GM23248 (cell line): Measurements from ENCODE around the gene PSMB5. TPM values are rescaled to one million over a fixed set of nuclear protein-coding genes. Genes with fewer than 3 reads are reported as not detected.

Source experiments
- DNase-seq: peaks from one replicate; pipeline ENCODE4 v3.0.0-alpha.2; 2015
- H2AFZ ChIP-seq: fragments of 200-600 bp; sonication (generic); 2 replicates; pipeline ENCODE4 v1.6.1; 2016; ENCODE audit warnings: antibody characterized with exemption
- H3F3A ChIP-seq: fragments of 200-600 bp; sonication (generic); 2 replicates; pipeline ENCODE4 v1.6.1; 2016; ENCODE audit warnings: mild to moderate bottlenecking, antibody characterized with exemption, mixed run types; ENCODE audit not compliant: insufficient read depth
- H3K27ac ChIP-seq: fragments of 200-600 bp; sonication (generic); 2 replicates; pipeline ENCODE4 v1.5.1; 2016; ENCODE audit warnings: mild to moderate bottlenecking
- H3K27me3 ChIP-seq: fragments of 200-600 bp; sonication (generic); replicated peaks from 2 replicates; pipeline ENCODE4 v1.6.1; 2016; ENCODE audit warnings: mild to moderate bottlenecking; ENCODE audit not compliant: insufficient read depth
- H3K36me3 ChIP-seq: fragments of 200-600 bp; sonication (generic); 2 replicates; pipeline ENCODE4 v1.6.1; 2016; ENCODE audit warnings: low read depth, mild to moderate bottlenecking
- H3K4me1 ChIP-seq: fragments of 200-600 bp; sonication (generic); 2 replicates; pipeline ENCODE4 v1.6.1; 2016; ENCODE audit warnings: mild to moderate bottlenecking; ENCODE audit not compliant: insufficient read depth
- H3K4me2 ChIP-seq: fragments of 200-600 bp; sonication (generic); one replicate; pipeline ENCODE4 v1.6.1; 2016; ENCODE audit warnings: mild to moderate bottlenecking; ENCODE audit not compliant: unreplicated experiment
- H3K4me3 ChIP-seq: fragments of 200-600 bp; sonication (generic); 2 replicates; pipeline ENCODE4 v1.5.1; 2016; ENCODE audit warnings: mild to moderate bottlenecking
- H3K79me2 ChIP-seq: fragments of 200-600 bp; sonication (generic); 2 replicates; pipeline ENCODE4 v1.6.1; 2016; ENCODE audit warnings: mild to moderate bottlenecking; ENCODE audit not compliant: insufficient read depth
- H3K9ac ChIP-seq: fragments of 200-600 bp; sonication (generic); 2 replicates; pipeline ENCODE4 v1.6.1; 2016; ENCODE audit warnings: mild to moderate bottlenecking
- H3K9me2 ChIP-seq: fragments of 200-600 bp; sonication (generic); 2 replicates; pipeline ENCODE4 v1.6.1; 2016; ENCODE audit warnings: mixed run types, mild to moderate bottlenecking, moderate library complexity; ENCODE audit not compliant: insufficient read depth
- H3K9me3 ChIP-seq: fragments of 200-600 bp; sonication (generic); one replicate; pipeline ENCODE4 v1.6.1; 2017; ENCODE audit warnings: low read depth
- H4K20me1 ChIP-seq: fragments of 200-600 bp; sonication (generic); 2 replicates; pipeline ENCODE4 v1.6.0; 2016; ENCODE audit not compliant: insufficient read depth
- EZH2 ChIP-seq: fragments of 200-600 bp; sonication (generic); IDR thresholded peaks from 2 replicates; pipeline ENCODE4 v1.6.1; 2018; ENCODE audit warnings: antibody characterized with exemption, mild to moderate bottlenecking; ENCODE audit not compliant: insufficient read depth, poor library complexity, severe bottlenecking
- EZH2phosphoT487 ChIP-seq: fragments of 200-600 bp; sonication (generic); IDR thresholded peaks from 2 replicates; pipeline ENCODE4 v1.6.1; 2018; ENCODE audit warnings: antibody characterized with exemption, moderate library complexity, mild to moderate bottlenecking, low read depth; ENCODE audit not compliant: insufficient read depth
- WGBS, 2 experiments: methylation state at CpG; one replicate each; pipeline ENCODE4 v1.1.6; 2015 to 2017; ENCODE audit warnings: low lambda C conversion rate in 2 of 2, low coverage in 1 of 2; ENCODE audit errors: missing lambda C conversion rate in 2 of 2; 5-methylcytosine and 5-hydroxymethylcytosine counted together
- in situ Hi-C: fragments of 300-500 bp; cut with MboI; formaldehyde crosslinking; loops from 2 replicates; pipeline ENCODE4 v1.15.0; 2020
- polyA plus RNA-seq: library from polyadenylated mRNA; unstranded; fragments of >200 nt; fragmentation: Nextera tagmentation; extraction: Ambion mirVana; gene quantifications from 2 replicates; pipeline ENCODE4 v1.2.1, GENCODE V29; 2016
- total RNA-seq: library from RNA; depleted of rRNA; stranded (reverse); fragments of >200 nt; shearing (Covaris generic); gene quantifications from 2 replicates; pipeline ENCODE4 v1.2.3, GENCODE V29; 2014

PSMB5 gene
- total and polyA plus RNA-seq, 2 experiments from 2014 or later, result 263 to 274 TPM

DNA sequence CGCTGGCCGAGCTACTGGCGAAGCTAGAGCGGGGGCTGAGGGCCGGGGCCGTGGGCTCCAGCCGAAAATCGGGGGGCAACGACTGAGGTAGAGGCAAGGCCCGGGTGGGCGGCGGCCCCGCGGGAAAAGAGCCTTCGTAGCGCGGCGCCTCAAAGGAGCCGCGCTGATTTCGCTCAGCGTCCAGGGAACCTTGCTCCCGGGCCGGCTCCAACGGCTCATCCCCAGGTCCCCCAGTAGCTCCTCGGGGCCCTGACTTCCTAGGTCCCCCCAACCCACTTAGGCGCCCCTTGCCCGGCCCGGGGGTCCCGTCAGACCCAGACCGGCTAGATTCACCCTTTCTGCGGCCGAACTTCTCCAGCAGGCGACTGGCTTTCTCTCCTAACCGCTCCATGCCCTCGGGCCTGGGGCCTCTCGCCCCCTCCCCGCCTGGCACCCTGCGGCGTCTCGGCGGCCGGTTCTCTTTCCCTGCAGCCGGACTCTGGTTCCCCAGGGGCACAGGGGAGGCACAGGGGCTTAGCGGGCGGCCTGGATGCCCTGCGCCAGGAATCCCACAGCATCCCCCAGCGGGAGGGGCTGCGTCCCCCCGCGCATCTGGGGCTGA lies 52.7 kb downstream of the PSMB5 start:
- Histone ChIP-seq H3K27me3 (no peaks in the 10 kb centered on the region), H3K4me1 (peaks cover 32% of the 10 kb centered on the region), H3K79me2 (peaks cover 53% of the 10 kb centered on the region), H2AFZ (peak overlapping the region; percentile 80), H3K27ac (peak overlapping the region; percentile 21), H3K4me3 (peak overlapping the region; percentile 75), H3K36me3 (no peaks in the 10 kb centered on the region), H4K20me1 (no peaks in the 10 kb centered on the region), H3K9me3 (no peaks in the 10 kb centered on the region), H3K9ac (peak overlapping the region; percentile 83), H3F3A (peaks cover 34% of the 10 kb centered on the region), H3K9me2 (no peaks in the 10 kb centered on the region), H3K4me2 (peak overlapping the region; percentile 68)
- DNase-seq, result no peak
- WGBS, 2 experiments, result 1 to 2% methylated on average over 37 to 40 of the region's 51 CpGs
- in situ Hi-C loops, result no loop called here
- TF ChIP-seq EZH2 (no peak), EZH2phosphoT487 (no peak)

DNA sequence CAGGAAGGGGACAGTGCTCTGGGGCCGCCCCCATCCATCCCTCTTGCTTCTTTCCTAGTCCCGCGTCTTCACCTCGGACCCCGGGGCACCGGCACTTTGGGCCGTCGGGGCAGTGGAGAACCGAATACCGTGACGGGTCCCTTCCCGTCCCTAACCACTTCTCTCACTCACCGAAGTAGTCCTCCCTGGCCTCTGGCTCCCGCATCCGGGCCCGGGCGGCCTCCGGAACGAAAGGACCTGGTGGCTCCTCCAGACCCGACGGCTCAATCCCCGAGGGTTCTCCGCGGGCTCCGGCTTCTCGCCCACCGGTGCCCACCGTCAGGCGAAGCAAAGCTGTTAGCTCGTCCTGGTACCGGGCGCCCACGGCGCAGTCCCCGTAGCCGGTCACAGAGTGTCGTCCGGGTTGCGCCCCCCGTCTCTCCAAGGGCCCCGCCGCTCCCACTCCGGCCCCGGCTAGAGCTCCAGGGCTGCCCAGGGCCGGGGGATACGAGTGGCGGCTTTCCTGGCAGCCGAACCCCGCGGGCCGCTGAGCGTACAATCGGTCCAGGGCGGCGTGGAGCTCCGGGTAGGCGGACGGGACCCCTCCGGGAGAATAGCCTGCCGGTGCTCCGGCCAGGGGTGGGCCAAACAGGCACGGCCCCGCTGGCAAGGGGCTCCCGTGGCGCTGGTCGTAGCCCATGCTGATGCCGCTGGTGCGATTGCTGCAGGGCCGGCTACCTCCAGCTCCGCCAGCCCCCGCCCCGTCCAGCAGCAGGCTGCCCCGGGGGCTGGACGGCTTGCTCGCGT lies 53.4 kb downstream of the PSMB5 start:
- H3K4me3 ChIP-seq, result peak overlapping the region; percentile 75
- no peaks in the 10 kb centered on the region for H4K20me1 ChIP-seq
- DNase-seq, result peak; percentile 64
- 4 to 6% methylated on average over 46 to 55 of the region's 76 CpGs for WGBS, 2 experiments
- TF ChIP-seq EZH2phosphoT487 (no peak), EZH2 (no peak)
- peak overlapping the region; percentile 21 for H3K27ac ChIP-seq
- H3K27me3 ChIP-seq, result no peaks in the 10 kb centered on the region
- H3K36me3 ChIP-seq, result no peaks in the 10 kb centered on the region
- peaks cover 35% of the 10 kb centered on the region for H3F3A ChIP-seq
- in situ Hi-C loops, result no loop called here
- no peaks in the 10 kb centered on the region for H3K9me2 ChIP-seq
- H3K9ac ChIP-seq, result peak overlapping the region; percentile 83
- H2AFZ ChIP-seq, result peak overlapping the region; percentile 80
- H3K9me3 ChIP-seq, result no peaks in the 10 kb centered on the region
- H3K4me1 ChIP-seq, result peaks cover 39% of the 10 kb centered on the region
- H3K4me2 ChIP-seq, result peak overlapping the region; percentile 68
- H3K79me2 ChIP-seq, result peaks cover 58% of the 10 kb centered on the region

DNA sequence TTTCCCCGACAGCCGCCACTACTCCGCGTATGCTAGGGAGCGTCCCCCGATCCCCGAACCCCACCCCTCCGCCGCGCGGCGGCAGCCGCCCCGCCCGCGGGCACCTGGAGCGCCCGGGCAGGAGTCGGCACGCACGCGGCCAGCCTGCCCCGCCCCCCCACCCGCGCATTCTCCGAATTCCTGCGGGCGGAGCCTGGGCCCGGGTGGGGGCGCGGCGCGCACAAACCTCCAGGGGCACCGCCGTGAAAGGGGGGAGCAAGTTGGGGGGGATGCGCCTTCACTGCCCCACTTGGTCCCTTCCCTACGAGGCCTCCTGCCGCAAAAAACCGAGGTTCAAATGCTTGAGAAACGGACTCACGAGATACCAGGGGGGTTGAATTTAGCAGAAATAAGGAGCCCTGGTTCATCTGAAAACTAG lies 54.0 kb downstream of the PSMB5 start:
- WGBS, 2 experiments, result 2 to 3% methylated on average over 24 to 26 of the region's 41 CpGs
- H3K4me1 ChIP-seq, result peaks cover 40% of the 10 kb centered on the region
- H3K9ac ChIP-seq, result peak overlapping the region; percentile 83
- 0 out of 2 replicates have a peak, but pooled peaks cover 5% of the 10 kb centered on the region for H3K36me3 ChIP-seq
- peak overlapping the region; percentile 21 for H3K27ac ChIP-seq
- peak; percentile 63 for DNase-seq
- peak overlapping the region; percentile 74 for H3K4me2 ChIP-seq
- in situ Hi-C loops, result no loop called here
- peaks cover 58% of the 10 kb centered on the region for H3K79me2 ChIP-seq
- H3K27me3 ChIP-seq, result no peaks in the 10 kb centered on the region
- peaks cover 31% of the 10 kb centered on the region for H3F3A ChIP-seq
- peak overlapping the region; percentile 75 for H3K4me3 ChIP-seq
- TF ChIP-seq EZH2phosphoT487 (no peak), EZH2 (no peak)
- peak overlapping the region; percentile 80 for H2AFZ ChIP-seq
- H4K20me1 ChIP-seq, result no peaks in the 10 kb centered on the region
- no peaks in the 10 kb centered on the region for H3K9me3 ChIP-seq
- H3K9me2 ChIP-seq, result no peaks in the 10 kb centered on the region

DNA sequence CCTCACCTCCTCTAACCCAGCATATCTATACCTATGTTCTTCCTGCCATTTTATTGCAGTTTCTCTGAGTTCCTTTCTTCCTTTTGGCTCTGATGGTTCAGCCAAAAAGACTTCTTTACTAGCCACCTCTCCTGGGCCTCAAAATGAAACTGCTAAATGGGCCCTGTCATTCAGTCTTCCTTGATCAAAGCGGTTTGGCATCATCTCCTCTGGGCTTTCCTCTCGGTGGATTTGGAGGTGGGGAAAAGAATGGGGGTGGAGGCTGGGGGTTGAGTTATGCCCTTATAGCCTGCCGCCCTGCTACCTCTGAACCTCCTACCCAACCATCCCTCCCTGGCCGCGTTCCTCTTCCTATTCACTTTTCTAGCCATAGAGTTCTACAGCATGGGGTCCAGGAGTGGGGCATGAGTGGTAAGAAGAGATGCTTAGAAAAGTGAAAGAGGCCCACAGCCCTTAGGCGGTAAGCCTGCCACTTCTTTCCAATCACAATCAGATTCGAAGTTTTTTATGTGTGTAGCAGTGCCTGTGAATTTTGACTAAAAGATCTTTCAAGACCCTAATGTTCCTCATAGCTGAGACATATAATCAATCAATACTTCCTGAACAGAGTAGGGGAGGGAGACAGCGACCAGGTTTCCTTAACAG lies 54.8 kb downstream of the PSMB5 start:
- TF ChIP-seq EZH2phosphoT487 (no peak), EZH2 (no peak)
- Histone ChIP-seq H2AFZ (peak overlapping the region; percentile 38; the same call in 1 of the 2 replicates), H3K4me2 (peak overlapping the region; percentile 74), H3K9me3 (no peaks in the 10 kb centered on the region), H4K20me1 (no peaks in the 10 kb centered on the region), H3K9ac (peak overlapping the region; percentile 83), H3K36me3 (peaks cover 12% of the 10 kb centered on the region; the same call in 1 of the 2 replicates), H3K27ac (peak overlapping the region; percentile 51), H3K4me1 (peaks cover 40% of the 10 kb centered on the region), H3F3A (peaks cover 31% of the 10 kb centered on the region), H3K9me2 (no peaks in the 10 kb centered on the region), H3K27me3 (no peaks in the 10 kb centered on the region), H3K79me2 (peaks cover 58% of the 10 kb centered on the region), H3K4me3 (peak overlapping the region; percentile 75)
- peak; percentile 23 for DNase-seq
- in situ Hi-C loops, result no loop called here
- WGBS, 2 experiments, result 85 to 88% methylated on average over 8 of the region's 8 CpGs
